AG04450 (cell line): ENCODE data around the gene PAX5. TPM values are rescaled to one million over a fixed set of nuclear protein-coding genes. Genes with fewer than 3 reads are reported as not detected.

Experiments used
- CTCF ChIA-PET: fragments of 300-600, 350-600 bp; formaldehyde crosslinking; extraction: SDS; loops from one replicate; lab custom pipeline; 2022; ENCODE audit warnings: antibody characterized with exemption, inconsistent platforms; lab: Charles Lee
- POLR2A ChIA-PET: fragments of 350-600 bp; formaldehyde crosslinking; extraction: SDS; loops from one replicate; lab custom pipeline; 2021; ENCODE audit warnings: antibody characterized with exemption, inconsistent platforms; lab: Yijun Ruan, JAX
- DNase-seq: peaks from one replicate; pipeline ENCODE4 v3.0.0-alpha.2; 2011; ENCODE audit warnings: low read depth, low spot score
- H3K27ac ChIP-seq: one replicate; pipeline ENCODE4 v1.5.1; 2012; ENCODE audit warnings: low read depth, low read length, control low read depth
- H3K27me3 ChIP-seq: one replicate; pipeline ENCODE4 v1.6.0; 2012; ENCODE audit warnings: low read length; ENCODE audit not compliant: control insufficient read depth, insufficient read depth
- H3K4me3 ChIP-seq: 2 replicates; pipeline ENCODE4 v1.5.1; 2011; ENCODE audit warnings: mild to moderate bottlenecking, low read depth, low read length, control low read depth
- H3K9me3 ChIP-seq: 2 replicates; pipeline ENCODE4 v1.5.1; 2012; ENCODE audit warnings: low read length; ENCODE audit not compliant: control insufficient read depth, insufficient read depth
- CTCF ChIP-seq: IDR thresholded peaks from 2 replicates; pipeline ENCODE4 v1.5.1; 2011; ENCODE audit warnings: low read depth, low read length, control low read depth, inconsistent platforms
- polyA plus RNA-seq: library from polyadenylated mRNA; depleted of rRNA; stranded (reverse); fragments of >200 nt; gene quantifications from 2 replicates; pipeline ENCODE4 v1.2.3, GENCODE V29; 2011

PAX5 gene
- polyA plus RNA-seq, 1 experiment, result not detected

- no peak for TF ChIP-seq CTCF
- ChIA-PET POLR2A (no interaction called here), CTCF (no interaction called here)
- Histone ChIP-seq H3K9me3 (no peaks in the 10 kb centered on the region), H3K27me3 (peaks cover 19% of the 10 kb centered on the region), H3K27ac (no peak overlapping the region), H3K4me3 (no peak overlapping the region)
- DNase-seq, result no peak
Observed at GRCh38 chr9:36913393-36914211, 120.5 kb downstream of the PAX5 start.

- Histone ChIP-seq H3K27me3 (peaks cover 25% of the 10 kb centered on the region), H3K4me3 (no peak overlapping the region), H3K27ac (no peak overlapping the region), H3K9me3 (no peaks in the 10 kb centered on the region)
- ChIA-PET POLR2A (no interaction called here), CTCF (no interaction called here)
- DNase-seq, result no peak
- TF ChIP-seq CTCF, result no peak
Observed at GRCh38 chr9:36912620-36913019, 121.4 kb downstream of the PAX5 start.

GRCh38 chr9:36911601-36912412 lies 122.3 kb downstream of the PAX5 start:
- POLR2A ChIA-PET, result interaction anchor here (0.7 kb wide), 1 partner anchor 1224 kb away, joined by 3 read pairs; no protein-coding TSS in a partner anchor

GRCh38 chr9:36911037-36911436 lies 123.0 kb downstream of the PAX5 start:
- ChIA-PET POLR2A (interaction anchor here (0.7 kb wide), 1 partner anchor 1225 kb away, joined by 3 read pairs; no protein-coding TSS in a partner anchor), CTCF (interaction anchor here (1.5 kb wide), 1 partner anchor 36 kb away, joined by 4 read pairs; no protein-coding TSS in a partner anchor)
- no peak for TF ChIP-seq CTCF

More at GRCh38 chr9:36911601-36912412, 122.3 kb downstream of the PAX5 start:
- no peak overlapping the region for H3K4me3 ChIP-seq
- TF ChIP-seq CTCF, result no peak
- CTCF ChIA-PET, result no interaction called here
- peaks cover 28% of the 10 kb centered on the region for H3K27me3 ChIP-seq
- H3K27ac ChIP-seq, result no peak overlapping the region
- no peaks in the 10 kb centered on the region for H3K9me3 ChIP-seq
- no peak for DNase-seq

More at GRCh38 chr9:36911037-36911436, 123.0 kb downstream of the PAX5 start:
- H3K9me3 ChIP-seq, result no peaks in the 10 kb centered on the region
- no peak overlapping the region for H3K4me3 ChIP-seq
- H3K27ac ChIP-seq, result no peak overlapping the region
- peaks cover 31% of the 10 kb centered on the region for H3K27me3 ChIP-seq
- DNase-seq, result no peak
